HEK293T (cell line): ENCODE data around the gene CLIC4.

Experiments used
- NFRKB ChIP-seq: fragments of 450-650 bp; IDR thresholded peaks from 2 replicates; pipeline ENCODE4 v1.6.1; 2016; ENCODE audit warnings: mild to moderate bottlenecking, moderate library complexity
- SUZ12 ChIP-seq: fragments of 450-650 bp; IDR thresholded peaks from 2 replicates; pipeline ENCODE4 v1.6.1; 2016; ENCODE audit warnings: mild to moderate bottlenecking

- TF ChIP-seq SUZ12 (no peak), NFRKB (no peak)
Observed at GRCh38 chr1:24892188-24893153, 147.2 kb downstream of the CLIC4 start.
